NCI-H1930 (cell line): Measurements from ENCODE around the gene SYCP2.
"Not testable (repeated sequence)": the region's sequence is repeated elsewhere in the genome, so short reads cannot be mapped to it uniquely, and the experiment has no call there.

ENCODE experiments used
- DNase-seq, 2 experiments: peaks; one replicate each; lab custom pipeline; 2025; lab: John Stamatoyannopoulos, UW

SYCP2 gene

GRCh38 chr20:59933296-59933848 lies at the start of gene SYCP2:
Gene SYCP2 (minus strand): TSS chr20:59933637. CDS start chr20:59922413, 11,224 bp downstream.
- no peak for DNase-seq

GRCh38 chr20:59983076-59983475 lies 49.6 kb upstream of the SYCP2 start:
- no peak for DNase-seq

- no peak for DNase-seq
Observed at GRCh38 chr20:59977086-59977485, 43.6 kb upstream of the SYCP2 start.

- DNase-seq: no peak
Observed at GRCh38 chr20:59976156-59976782, 42.8 kb upstream of the SYCP2 start.

- no peak for DNase-seq
Observed at GRCh38 chr20:59972037-59972801, 38.8 kb upstream of the SYCP2 start.

- no peak for DNase-seq
Observed at GRCh38 chr20:59971428-59971827, 38.0 kb upstream of the SYCP2 start.

GRCh38 chr20:59966428-59966827 lies 33.0 kb upstream of the SYCP2 start:
- no peak for DNase-seq

GRCh38 chr20:59962155-59962554 lies 28.7 kb upstream of the SYCP2 start:
- DNase-seq: no peak

- no peak for DNase-seq
Observed at GRCh38 chr20:59961423-59961822, 28.0 kb upstream of the SYCP2 start.

- no peak for DNase-seq
Observed at GRCh38 chr20:59958626-59959025, 25.2 kb upstream of the SYCP2 start.

GRCh38 chr20:59958123-59958522 lies 24.7 kb upstream of the SYCP2 start, which contains the start of gene CDH26:
Gene CDH26 (plus strand): TSS chr20:59958423. CDS start chr20:59958727, 304 bp downstream.
- no peak for DNase-seq

GRCh38 chr20:59957568-59957967 lies 24.1 kb upstream of the SYCP2 start:
- DNase-seq: not testable (repeated sequence)

GRCh38 chr20:59955131-59955796 lies 21.8 kb upstream of the SYCP2 start:
- peak in 1 of 2 experiments; percentile 16 for DNase-seq

GRCh38 chr20:59954718-59955117 lies 21.3 kb upstream of the SYCP2 start:
- DNase-seq: no peak

- DNase-seq: no peak
Observed at GRCh38 chr20:59949911-59950310, 16.5 kb upstream of the SYCP2 start.

- DNase-seq: peak; percentile 21 to 24
Observed at GRCh38 chr20:59948828-59949720, 15.6 kb upstream of the SYCP2 start.

- no peak for DNase-seq
Observed at GRCh38 chr20:59948212-59948611, 14.8 kb upstream of the SYCP2 start.

GRCh38 chr20:59947376-59947775 lies 13.9 kb upstream of the SYCP2 start:
- no peak for DNase-seq

GRCh38 chr20:59945731-59946130 lies 12.3 kb upstream of the SYCP2 start:
- DNase-seq: no peak

GRCh38 chr20:59945175-59945574 lies 11.7 kb upstream of the SYCP2 start:
- DNase-seq: no peak

- no peak for DNase-seq
Observed at GRCh38 chr20:59944726-59945125, 11.3 kb upstream of the SYCP2 start.

GRCh38 chr20:59942245-59942644 lies 8.8 kb upstream of the SYCP2 start:
- DNase-seq: no peak
